ACHN (cell line): ENCODE measurements around the gene ZBTB32.
A peak's percentile ranks its signal among the peaks of the same experiment; 100 is the strongest.

Experiments
- DNase-seq: peaks from one replicate; pipeline ENCODE4 v3.0.0-alpha.2; 2015
- in situ Hi-C: cut with HindIII; loops from 2 replicates; pipeline ENCODE4 v1.10.0; 2017; ENCODE audit warnings: low sequenced_read_pairs, low pct_ligation_motif_present, low pct_unique_long_range_greater_than_20kb

Gene ZBTB32

GRCh38 chr19:35757749-35758608 is 53.6 kb downstream of the ZBTB32 start, which contains the start of gene PROSER3:
PROSER3 (plus strand) TSS chr19:35758176; CDS start chr19:35758216, 40 bp downstream.
- in situ Hi-C loops = no loop called here
- DNase-seq = peak; percentile 98

GRCh38 chr19:35759697-35760096 is 55.3 kb downstream of the ZBTB32 start:
- no peak for DNase-seq
- in situ Hi-C loops = no loop called here

- no peak for DNase-seq
Measured at GRCh38 chr19:35760711-35761349, 56.5 kb downstream of the ZBTB32 start.

GRCh38 chr19:35764432-35765315 is 60.3 kb downstream of the ZBTB32 start:
- DNase-seq = no peak
- in situ Hi-C loops = no loop called here

More at GRCh38 chr19:35760711-35761349, 56.5 kb downstream of the ZBTB32 start:
- in situ Hi-C loops = no loop called here
